GM21528 (cell line): ENCODE data around the gene BICC1.
A peak's percentile ranks its signal among the peaks of the same experiment; 100 is the strongest.

Experiments used
- ATAC-seq: cut with Tn5 transposase; IDR thresholded peaks from one replicate; pipeline ENCODE4 v1.9.1; 2021; ENCODE audit warnings: mild to moderate bottlenecking, moderate library complexity; ENCODE audit not compliant: unreplicated experiment, low FRiP score

BICC1 gene

GRCh38 chr10:58515291-58515941, 2.7 kb downstream of the BICC1 start:
- no peak for ATAC-seq

- no peak for ATAC-seq
Observed at GRCh38 chr10:58516119-58516518, 3.4 kb downstream of the BICC1 start.

GRCh38 chr10:58516671-58517070, 4.0 kb downstream of the BICC1 start:
- no peak for ATAC-seq

- ATAC-seq, result no peak
Observed at GRCh38 chr10:58517081-58517480, 4.4 kb downstream of the BICC1 start.

- no peak for ATAC-seq
Observed at GRCh38 chr10:58517491-58518355, 5.1 kb downstream of the BICC1 start.

- ATAC-seq, result no peak
Observed at GRCh38 chr10:58518775-58519174, 6.1 kb downstream of the BICC1 start.

- no peak for ATAC-seq
Observed at GRCh38 chr10:58529077-58529728, 16.5 kb downstream of the BICC1 start.

GRCh38 chr10:58531084-58531695, 18.5 kb downstream of the BICC1 start:
- peak; percentile 98 for ATAC-seq

GRCh38 chr10:58535311-58535710, 22.6 kb downstream of the BICC1 start:
- ATAC-seq, result no peak

GRCh38 chr10:58543141-58543540, 30.5 kb downstream of the BICC1 start:
- ATAC-seq, result no peak

- no peak for ATAC-seq
Observed at GRCh38 chr10:58544135-58544534, 31.5 kb downstream of the BICC1 start.

GRCh38 chr10:58545427-58545826, 32.8 kb downstream of the BICC1 start:
- no peak for ATAC-seq

- no peak for ATAC-seq
Observed at GRCh38 chr10:58546137-58546536, 33.5 kb downstream of the BICC1 start.

GRCh38 chr10:58546722-58547445, 34.2 kb downstream of the BICC1 start:
- no peak for ATAC-seq

GRCh38 chr10:58547963-58548362, 35.3 kb downstream of the BICC1 start:
- ATAC-seq, result no peak

- ATAC-seq, result no peak
Observed at GRCh38 chr10:58554316-58554715, 41.6 kb downstream of the BICC1 start.

- no peak for ATAC-seq
Observed at GRCh38 chr10:58555170-58555929, 42.7 kb downstream of the BICC1 start.

GRCh38 chr10:58555930-58556311, 43.2 kb downstream of the BICC1 start:
- no peak for ATAC-seq

- ATAC-seq, result no peak
Observed at GRCh38 chr10:58556516-58557165, 44.0 kb downstream of the BICC1 start.
